Mammary epithelial cell (primary cell): ENCODE results near the gene GABRR1.

Source experiments
- EZH2 ChIP-seq: IDR thresholded peaks from 2 replicates; pipeline ENCODE4 v1.6.1; 2012; ENCODE audit warnings: low read length, inconsistent platforms, borderline replicate concordance
- TF ChIP-seq, protein P1 (sequence below), 2 donors: IDR thresholded peaks in 1 of 2; conservative IDR thresholded peaks in 1 of 2; 2 replicates each; pipeline ENCODE4 v1.5.1; 2011 to 2012; ENCODE audit warnings: inconsistent platforms in 2 of 2, low read length in 2 of 2, mild to moderate bottlenecking in 2 of 2, control low read depth in 1 of 2, low read depth in 1 of 2; ENCODE audit not compliant: insufficient read depth in 1 of 2; ENCODE audit errors: extremely low read depth in 1 of 2

DNA sequence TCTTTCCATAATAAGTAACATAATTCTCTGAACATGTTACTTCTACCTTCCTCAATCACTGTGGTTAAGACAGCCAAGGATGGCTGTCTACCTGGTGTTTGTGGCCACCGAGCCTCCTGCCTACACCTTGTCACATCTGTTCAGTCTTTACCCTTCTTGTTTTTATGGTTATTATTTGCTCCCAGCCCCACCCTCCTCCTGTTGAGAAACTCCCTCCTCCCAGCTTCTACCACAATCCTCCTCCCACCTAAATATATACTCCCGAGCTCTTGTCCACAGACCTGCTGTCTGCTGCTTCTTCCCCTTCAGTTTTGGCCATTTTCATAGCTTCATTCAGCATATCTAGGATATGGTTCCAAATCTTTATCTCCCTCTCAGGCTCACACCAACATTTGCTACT, 35.7 kb upstream of the GABRR1 start:
- TF ChIP-seq, protein P1, sequence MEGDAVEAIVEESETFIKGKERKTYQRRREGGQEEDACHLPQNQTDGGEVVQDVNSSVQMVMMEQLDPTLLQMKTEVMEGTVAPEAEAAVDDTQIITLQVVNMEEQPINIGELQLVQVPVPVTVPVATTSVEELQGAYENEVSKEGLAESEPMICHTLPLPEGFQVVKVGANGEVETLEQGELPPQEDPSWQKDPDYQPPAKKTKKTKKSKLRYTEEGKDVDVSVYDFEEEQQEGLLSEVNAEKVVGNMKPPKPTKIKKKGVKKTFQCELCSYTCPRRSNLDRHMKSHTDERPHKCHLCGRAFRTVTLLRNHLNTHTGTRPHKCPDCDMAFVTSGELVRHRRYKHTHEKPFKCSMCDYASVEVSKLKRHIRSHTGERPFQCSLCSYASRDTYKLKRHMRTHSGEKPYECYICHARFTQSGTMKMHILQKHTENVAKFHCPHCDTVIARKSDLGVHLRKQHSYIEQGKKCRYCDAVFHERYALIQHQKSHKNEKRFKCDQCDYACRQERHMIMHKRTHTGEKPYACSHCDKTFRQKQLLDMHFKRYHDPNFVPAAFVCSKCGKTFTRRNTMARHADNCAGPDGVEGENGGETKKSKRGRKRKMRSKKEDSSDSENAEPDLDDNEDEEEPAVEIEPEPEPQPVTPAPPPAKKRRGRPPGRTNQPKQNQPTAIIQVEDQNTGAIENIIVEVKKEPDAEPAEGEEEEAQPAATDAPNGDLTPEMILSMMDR (conservative IDR thresholded peaks at IDR 0.05 in 1 of 2, IDR thresholded peaks at IDR 0.05 in 1 of 2; ENCODE audit: extremely low read depth in 1 of 2, insufficient read depth in 1 of 2, low read depth in 1 of 2, low read length in 2 of 2) = no peak
- no peak for TF ChIP-seq EZH2
